Endothelial cell of umbilical vein (primary cell): ENCODE data around the gene PRG2. TPM values are rescaled to one million over a fixed set of nuclear protein-coding genes. Genes with fewer than 3 reads are reported as not detected.

Experiments
- BruUV-seq: library from RNA; stranded (reverse); fragments of 400-500 nt; replicated peaks from 2 replicates; lab custom pipeline; 2021; lab: Mats Ljungman, UMichigan
- CTCF ChIA-PET: fragments of 300-600, 350-600 bp; sonication (Branson Sonifier 250); formaldehyde crosslinking; loops from one replicate; lab custom pipeline; 2021; ENCODE audit warnings: antibody characterized with exemption, inconsistent platforms; lab: Charles Lee
- POLR2A ChIA-PET: fragments of 300-600, 350-600 bp; sonication (Branson Sonifier 250); formaldehyde crosslinking; loops from one replicate; lab custom pipeline; 2021; ENCODE audit warnings: antibody characterized with exemption, inconsistent platforms; lab: Charles Lee
- DNase-seq: peaks from one replicate; pipeline ENCODE4 v3.0.0-alpha.2; 2011; ENCODE audit warnings: low read depth, low spot score
- FAIRE-seq: peaks from 2 replicates; lab custom pipeline; 2011; peaks lifted over from hg19 to GRCh38; lab: Jason Lieb, UNC
- H2AFZ ChIP-seq: 2 replicates; pipeline ENCODE4 v1.6.0; 2012; ENCODE audit warnings: low read depth, low read length, control low read depth, inconsistent platforms
- H3K27ac ChIP-seq: 2 replicates; pipeline ENCODE4 v1.5.1; 2011; ENCODE audit warnings: low read depth, mild to moderate bottlenecking, control low read depth, low read length, moderate library complexity; ENCODE audit not compliant: insufficient read depth
- H3K27me3 ChIP-seq, 2 experiments: 2 replicates each; pipeline versions ENCODE4 v1.6.0 to v1.6.1; 2011; ENCODE audit warnings: low read length in 2 of 2, mixed read lengths in 1 of 2; ENCODE audit not compliant: control insufficient read depth in 2 of 2, insufficient read depth in 2 of 2
- H3K36me3 ChIP-seq, 2 experiments: 2 replicates in 1 of 2; 3 replicates in 1 of 2; pipeline ENCODE4 v1.5.1; 2011; ENCODE audit warnings: low read length in 2 of 2, mild to moderate bottlenecking in 1 of 2, moderate library complexity in 1 of 2; ENCODE audit not compliant: control insufficient read depth in 2 of 2, insufficient read depth in 2 of 2; ENCODE audit errors: extremely low read depth in 1 of 2
- H3K4me1 ChIP-seq: 3 replicates; pipeline ENCODE4 v1.5.1; 2011; ENCODE audit warnings: mild to moderate bottlenecking, low read length; ENCODE audit not compliant: control insufficient read depth, insufficient read depth; ENCODE audit errors: extremely low read depth
- H3K4me2 ChIP-seq: 2 replicates; pipeline ENCODE4 v1.6.1; 2011; ENCODE audit warnings: low read length, control low read depth, mixed read lengths; ENCODE audit not compliant: insufficient read depth
- H3K4me3 ChIP-seq, 3 experiments: fragments of 200-600 bp in 1 of 3; sonication (generic), shearing (Covaris generic) in 1 of 3; replicated peaks in 1 of 3; 2 replicates each; pipeline ENCODE4 v1.5.1; 2011 to 2016; ENCODE audit warnings: control low read depth in 3 of 3, low read length in 3 of 3, mild to moderate bottlenecking in 2 of 3, inconsistent platforms in 1 of 3, low read depth in 1 of 3, moderate library complexity in 1 of 3; ENCODE audit not compliant: insufficient read depth in 1 of 3
- H3K79me2 ChIP-seq: 2 replicates; pipeline ENCODE4 v1.6.0; 2012; ENCODE audit warnings: low read length, inconsistent platforms; ENCODE audit not compliant: control insufficient read depth, insufficient read depth
- H3K9ac ChIP-seq: replicated peaks from 2 replicates; pipeline ENCODE3; 2011; ENCODE audit warnings: low read length, control low read depth; ENCODE audit not compliant: insufficient read depth; ENCODE audit errors: extremely low read depth
- H3K9me1 ChIP-seq: replicated peaks from 3 replicates; pipeline ENCODE4 v1.6.0; 2011; ENCODE audit warnings: mild to moderate bottlenecking, low read length; ENCODE audit not compliant: control insufficient read depth, insufficient read depth; ENCODE audit errors: extremely low read depth
- H3K9me3 ChIP-seq: replicated peaks from 2 replicates; pipeline ENCODE4 v1.5.1; 2012; ENCODE audit warnings: low read length, inconsistent platforms; ENCODE audit not compliant: control insufficient read depth, insufficient read depth
- H4K20me1 ChIP-seq: replicated peaks from 2 replicates; pipeline ENCODE3; 2011; ENCODE audit warnings: mild to moderate bottlenecking, low read length; ENCODE audit not compliant: control insufficient read depth, insufficient read depth; ENCODE audit errors: extremely low read depth
- CTCF ChIP-seq, 2 donors: IDR thresholded peaks; 1 replicate in 1 of 2; 2 replicates in 1 of 2; pipeline ENCODE4 v1.5.1; 2011; ENCODE audit warnings: low read length in 2 of 2, mild to moderate bottlenecking in 2 of 2, moderate library complexity in 2 of 2, control low read depth in 1 of 2, inconsistent platforms in 1 of 2, low read depth in 1 of 2; ENCODE audit not compliant: insufficient read depth in 1 of 2; ENCODE audit errors: extremely low read depth in 1 of 2
- EZH2 ChIP-seq: IDR thresholded peaks from 2 replicates; pipeline ENCODE4 v1.6.1; 2012; ENCODE audit warnings: borderline replicate concordance, low read depth, mild to moderate bottlenecking, moderate library complexity, low read length, inconsistent platforms; ENCODE audit not compliant: severe bottlenecking
- FOS ChIP-seq: IDR thresholded peaks from 2 replicates; pipeline ENCODE4 v1.6.1; 2011; ENCODE audit warnings: mild to moderate bottlenecking, low read length, moderate library complexity, borderline replicate concordance; ENCODE audit not compliant: insufficient read depth
- GATA2 ChIP-seq: IDR thresholded peaks from 2 replicates; pipeline ENCODE4 v1.7.0; 2011; ENCODE audit warnings: low read depth, mild to moderate bottlenecking, moderate library complexity, mixed read lengths, low read length; ENCODE audit not compliant: insufficient read length, insufficient read depth
- JUN ChIP-seq: IDR thresholded peaks from 2 replicates; pipeline ENCODE4 v1.6.1; 2011; ENCODE audit warnings: borderline replicate concordance, low read depth; ENCODE audit not compliant: insufficient read length, insufficient read depth
- MAX ChIP-seq: IDR thresholded peaks from 2 replicates; pipeline ENCODE4 v1.6.1; 2011; ENCODE audit not compliant: insufficient read depth, insufficient read length
- MYC ChIP-seq: IDR thresholded peaks from one replicate; pipeline ENCODE4 v1.6.1; 2011; ENCODE audit warnings: mild to moderate bottlenecking, low read depth, low read length
- POLR2A ChIP-seq: IDR thresholded peaks from 2 replicates; pipeline ENCODE4 v1.6.1; 2012; ENCODE audit warnings: low read depth, mild to moderate bottlenecking, control low read depth, low read length
- POLR2AphosphoS5 ChIP-seq: IDR thresholded peaks from 2 replicates; pipeline ENCODE4 v1.6.1; 2012; ENCODE audit warnings: low read depth, mild to moderate bottlenecking, control low read depth, low read length, moderate library complexity; ENCODE audit not compliant: insufficient read depth
- dilution Hi-C: fragments of 300-500 bp; cut with MboI; formaldehyde crosslinking; loops from one replicate; pipeline ENCODE4 v1.15.0; 2019; ENCODE audit warnings: low sequenced_read_pairs; ENCODE audit not compliant: extremely low pct_ligation_motif_present
- intact Hi-C: fragments of 100-400 bp; cut with micrococcal nuclease; formaldehyde crosslinking; loops from one replicate; pipeline ENCODE4 v1.10.0; 2022
- polyA plus RNA-seq, 4 experiments: library from polyadenylated mRNA; depleted of rRNA in 3 of 4; stranded (reverse) in 3 of 4; unstranded in 1 of 4; fragments of >200 nt; gene quantifications; 2 replicates each; pipeline versions ENCODE4 v1.2.1 to v1.2.3, GENCODE V29; 2011 to 2012; ENCODE audit warnings: missing spikeins in 1 of 4
- total RNA-seq: library from RNA; stranded (reverse); gene quantifications from 2 replicates; pipeline ENCODE4 v1.2.3, GENCODE V29; 2021

Gene PRG2
- total and polyA plus RNA-seq, 2 donors (not counting 3 experiments of a cell fraction or from before 2014, with no cell fraction given), result 0.08 to 0.55 TPM

DNA sequence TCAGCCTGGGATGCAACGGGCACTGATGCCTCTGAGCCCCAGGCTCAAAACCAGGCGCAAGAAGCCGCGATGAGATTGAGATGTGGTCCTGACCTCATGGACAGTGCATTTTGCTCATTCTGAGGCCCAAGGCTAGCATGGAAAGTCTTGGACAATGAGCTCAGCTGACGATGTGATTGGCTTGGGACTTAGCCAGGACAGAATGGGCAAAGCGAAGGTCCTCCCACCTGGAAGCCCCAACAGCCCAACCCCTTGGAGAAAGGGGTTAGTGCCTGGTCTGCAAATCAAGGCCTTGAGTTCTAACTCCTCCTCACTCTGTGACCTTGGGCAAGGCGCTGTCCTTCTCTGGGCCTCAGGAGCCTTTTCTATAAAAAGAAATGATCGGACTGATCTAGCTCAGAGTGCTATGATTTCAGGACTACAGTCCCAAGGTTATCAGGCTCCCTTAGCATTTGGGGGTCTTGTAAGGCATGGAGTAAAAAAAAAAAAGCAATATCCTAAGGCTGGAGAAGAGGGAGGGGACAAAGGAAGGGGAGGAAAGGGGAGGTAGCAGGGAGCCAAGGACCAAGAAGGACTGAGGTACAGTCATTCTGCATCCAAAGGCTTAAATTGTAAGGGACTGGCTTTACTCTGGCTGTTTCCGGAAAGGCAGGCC, 33.8 kb upstream of the PRG2 start:
- peaks cover 33% of the 10 kb centered on the region for H3K4me1 ChIP-seq
- dilution Hi-C loops, result no loop called here
- intact Hi-C loops, result loop anchor here (1.0 to 10.0 kb wide), 6 partner anchors 8 to 581 kb away; no protein-coding TSS in a partner anchor
- no peaks in the 10 kb centered on the region for H3K9me1 ChIP-seq
- no peaks in the 10 kb centered on the region for H3K9me3 ChIP-seq
- peak overlapping the region; percentile 81 for H3K27ac ChIP-seq
- no TSS peak for BruUV-seq
- no peak overlapping the region for H2AFZ ChIP-seq
- DNase-seq (peak; percentile 10), FAIRE-seq (no peak)
- H3K27me3 ChIP-seq, result peaks cover 2 to 5% of the 10 kb centered on the region in 2 experiments
- peaks cover 19% of the 10 kb centered on the region for H3K79me2 ChIP-seq
- peak overlapping the region; percentile 13 for H3K4me2 ChIP-seq
- H3K9ac ChIP-seq, result peak overlapping the region; percentile 53
- H3K36me3 ChIP-seq, result peaks cover 3 to 4% of the 10 kb centered on the region in 2 experiments
- ChIA-PET POLR2A (interaction anchor here (0.7 to 1.5 kb wide), 5 partner anchors 8 to 142 kb away, joined by 3 to 8 read pairs (median 7); no protein-coding TSS in a partner anchor), CTCF (interaction anchor here (0.9 to 4.0 kb wide), 11 partner anchors 8 to 220 kb away, joined by 3 to 24 read pairs (median 3); partner anchors contain the start of gene SSRP1)
- TF ChIP-seq CTCF (IDR thresholded peaks at IDR 0.05; ENCODE audit: extremely low read depth in 1 of 2, insufficient read depth in 1 of 2, low read depth in 1 of 2, low read length in 2 of 2), result no peak
- peak; percentile 14 for TF ChIP-seq POLR2A
- H4K20me1 ChIP-seq, result no peaks in the 10 kb centered on the region
- no peak overlapping the region for H3K4me3 ChIP-seq

DNA sequence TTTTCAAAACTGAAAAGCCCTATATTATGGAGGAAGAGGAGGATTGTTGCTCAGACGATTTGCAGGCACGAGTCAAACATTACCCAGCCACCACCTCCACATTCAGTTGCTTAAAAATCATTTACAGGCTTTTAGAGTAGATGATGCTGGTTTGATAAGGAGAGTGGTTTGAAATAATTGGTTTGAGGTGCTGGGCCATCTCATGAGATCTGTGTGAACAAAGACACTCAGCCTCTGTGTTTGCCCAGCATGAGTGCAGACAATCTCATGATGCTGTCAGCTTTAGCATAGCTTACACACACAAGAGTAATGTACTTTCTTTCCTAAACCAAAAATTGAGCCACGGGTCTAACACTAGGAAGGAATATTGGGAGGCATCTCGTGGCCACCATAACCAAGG, 32.2 kb upstream of the PRG2 start:
- no peak for FAIRE-seq
- no peak for TF ChIP-seq MYC
- no peak for TF ChIP-seq POLR2AphosphoS5
- TF ChIP-seq POLR2A, result no peak
- no peak for TF ChIP-seq CTCF (IDR thresholded peaks at IDR 0.05; ENCODE audit: extremely low read depth in 1 of 2, insufficient read depth in 1 of 2, low read depth in 1 of 2, low read length in 2 of 2)
- no peak for TF ChIP-seq FOS
- TF ChIP-seq EZH2, result no peak
- no peak for TF ChIP-seq MAX
- no peak for TF ChIP-seq GATA2
- no peak for TF ChIP-seq JUN

More for the DNA sequence above, 32.2 kb upstream of the PRG2 start:
- BruUV-seq, result no TSS peak
- Histone ChIP-seq H3K9ac (no peak overlapping the region), H3K4me3 (no peak overlapping the region), H3K27ac (no peak overlapping the region), H3K4me2 (no peak overlapping the region), H4K20me1 (no peaks in the 10 kb centered on the region), H3K27me3 (no peaks in the 10 kb centered on the region), H3K4me1 (peaks cover 33% of the 10 kb centered on the region), H3K79me2 (peaks cover 19% of the 10 kb centered on the region), H3K9me3 (no peaks in the 10 kb centered on the region), H3K36me3 (peaks cover 4 to 6% of the 10 kb centered on the region in 2 experiments), H3K9me1 (no peaks in the 10 kb centered on the region), H2AFZ (no peak overlapping the region)
- no peak for DNase-seq
- intact Hi-C loops, result loop anchor here (10.0 kb wide), 1 partner anchor 582 kb away; no protein-coding TSS in a partner anchor
- POLR2A ChIA-PET, result no interaction called here
- dilution Hi-C loops, result no loop called here
- CTCF ChIA-PET, result no interaction called here
